Measurements from ENCODE around the gene SPO11. TPM values are rescaled to one million over a fixed set of nuclear protein-coding genes. Genes with fewer than 3 reads are reported as not detected.

The SPO11 gene
- total RNA-seq, 5 donors from 2014 or later (not counting 1 experiment from before 2014, with no cell fraction given): not detected

GRCh38 chr20:57370316-57370715, 40.7 kb downstream of the SPO11 start:
- ATAC-seq (replicated peaks in 1 of 4): no peak

DNA sequence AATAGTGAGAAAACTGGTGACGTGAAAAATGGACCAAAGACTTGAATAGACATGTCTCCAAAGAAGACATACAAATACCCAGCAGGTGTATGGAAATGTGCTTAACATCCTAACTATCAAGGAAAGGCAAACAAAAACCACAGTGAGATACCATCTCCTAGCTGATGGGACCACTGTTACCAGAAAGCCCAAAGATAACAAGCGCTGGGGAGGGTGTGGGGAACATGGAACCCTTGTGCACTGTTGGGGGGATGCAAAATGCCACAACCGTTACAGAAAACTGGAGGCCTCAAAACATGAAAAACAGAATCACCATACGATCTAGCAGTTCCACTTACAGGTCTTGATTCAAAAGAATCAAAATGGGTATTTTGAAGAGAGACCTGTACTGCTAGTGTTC, 41.8 kb downstream of the SPO11 start:
- no peak overlapping the region for H3K27ac Mint-ChIP-seq
- ATAC-seq (replicated peaks in 1 of 4): no peak
- CTCF ChIA-PET: no interaction called here

More at GRCh38 chr20:57370316-57370715, 40.7 kb downstream of the SPO11 start:
- H3K4me1 ChIP-seq (ENCODE audit: control insufficient read depth in 1 of 2, extremely low read depth in 1 of 2, insufficient read depth in 2 of 2, low read length in 2 of 2): peaks cover 0 to 11% of the 10 kb centered on the region in 2 experiments
- no peaks in the 10 kb centered on the region for H3K9me3 Mint-ChIP-seq
- no peak overlapping the region for H3K27ac ChIP-seq (ENCODE audit: low read length)
- 95% methylated on average over 8 of the region's 9 CpGs for WGBS (ENCODE audit: insufficient coverage)
- no peak for DNase-seq
- H3K27me3 Mint-ChIP-seq: no peaks in the 10 kb centered on the region
- H3K4me1 Mint-ChIP-seq: peaks cover 17 to 20% (median 19%) of the 10 kb centered on the region in 3 donors
- H3K4me3 Mint-ChIP-seq: no peak overlapping the region
- H3K36me3 ChIP-seq (ENCODE audit: control insufficient read depth in 2 of 2, extremely low read depth in 1 of 2, insufficient read depth in 1 of 2, low read length in 1 of 2): peaks cover 22 to 94% of the 10 kb centered on the region in 2 donors
- H3K36me3 Mint-ChIP-seq: peaks cover 74% of the 10 kb centered on the region
- H3K27ac Mint-ChIP-seq: no peak overlapping the region
- ChIA-PET CTCF (no interaction called here), POLR2A (no interaction called here)
- no peaks in the 10 kb centered on the region for H3K27me3 ChIP-seq (replicated peaks in 1 of 2; ENCODE audit: control insufficient read depth in 2 of 2, extremely low read depth in 1 of 2, insufficient read depth in 2 of 2, low read length in 1 of 2)
- H3K9me3 ChIP-seq: no peaks in the 10 kb centered on the region
- no peak overlapping the region for H3K4me3 ChIP-seq (ENCODE audit: control insufficient read depth in 1 of 2, extremely low read depth in 1 of 2, low read length in 1 of 2)

DNA sequence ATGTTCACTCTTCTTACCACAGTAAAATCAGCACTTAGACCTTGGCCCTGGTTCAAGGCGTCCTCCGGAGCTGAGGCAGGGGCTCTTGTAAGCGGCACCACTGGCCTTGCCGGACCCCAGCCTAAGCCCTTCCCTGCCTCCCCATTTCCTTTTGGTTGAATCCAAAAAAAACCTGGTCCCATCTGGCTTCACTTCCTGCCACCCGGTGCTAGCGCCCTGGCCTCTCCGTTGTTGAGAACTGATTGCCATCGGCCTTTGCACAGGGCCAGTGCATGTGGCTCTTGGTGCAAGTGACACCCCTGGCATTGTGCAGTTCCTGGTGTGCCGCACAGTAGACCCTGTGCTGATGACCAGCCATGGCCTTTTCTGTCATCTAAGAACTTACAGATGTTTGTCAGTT, 42.6 kb downstream of the SPO11 start:
- H3K27ac ChIP-seq (ENCODE audit: low read length): no peak overlapping the region
- no peaks in the 10 kb centered on the region for H3K9me3 ChIP-seq
- Mint-ChIP-seq H3K36me3 (peaks cover 75% of the 10 kb centered on the region), H3K9me3 (no peaks in the 10 kb centered on the region), H3K27me3 (no peaks in the 10 kb centered on the region), H3K4me3 (no peak overlapping the region), H3K27ac (no peak overlapping the region), H3K4me1 (peaks cover 22 to 28% (median 25%) of the 10 kb centered on the region in 3 donors)
- POLR2A ChIA-PET: no interaction called here
- 90% methylated on average over 9 of the region's 9 CpGs for WGBS (ENCODE audit: insufficient coverage)
- DNase-seq: no peak
- ATAC-seq (replicated peaks in 1 of 4): no peak
- no peak overlapping the region for H3K4me3 ChIP-seq (ENCODE audit: control insufficient read depth in 1 of 2, extremely low read depth in 1 of 2, low read length in 1 of 2)
- no peaks in the 10 kb centered on the region for H3K27me3 ChIP-seq (replicated peaks in 1 of 2; ENCODE audit: control insufficient read depth in 2 of 2, extremely low read depth in 1 of 2, insufficient read depth in 2 of 2, low read length in 1 of 2)
- CTCF ChIA-PET: interaction anchor here in 1 of 2 donors (1.2 kb wide), 1 partner anchor 12 kb away, joined by 3 read pairs; no protein-coding TSS in a partner anchor
- H3K4me1 ChIP-seq (ENCODE audit: control insufficient read depth in 1 of 2, extremely low read depth in 1 of 2, insufficient read depth in 2 of 2, low read length in 2 of 2): peaks cover 0 to 11% of the 10 kb centered on the region in 2 experiments
- H3K36me3 ChIP-seq (ENCODE audit: control insufficient read depth in 2 of 2, extremely low read depth in 1 of 2, insufficient read depth in 1 of 2, low read length in 1 of 2): peaks cover 20 to 94% of the 10 kb centered on the region in 2 donors

More for the DNA sequence above, 41.8 kb downstream of the SPO11 start:
- no peaks in the 10 kb centered on the region for H3K27me3 ChIP-seq (replicated peaks in 1 of 2; ENCODE audit: control insufficient read depth in 2 of 2, extremely low read depth in 1 of 2, insufficient read depth in 2 of 2, low read length in 1 of 2)
- no peaks in the 10 kb centered on the region for H3K9me3 Mint-ChIP-seq
- H3K36me3 Mint-ChIP-seq: peaks cover 75% of the 10 kb centered on the region
- no peak for DNase-seq
- POLR2A ChIA-PET: interaction anchor here in 1 of 2 donors (0.7 kb wide), 1 partner anchor 10 kb away, joined by 3 read pairs; no protein-coding TSS in a partner anchor
- peaks cover 21 to 94% of the 10 kb centered on the region in 2 donors for H3K36me3 ChIP-seq (ENCODE audit: control insufficient read depth in 2 of 2, extremely low read depth in 1 of 2, insufficient read depth in 1 of 2, low read length in 1 of 2)
- H3K4me3 Mint-ChIP-seq: no peak overlapping the region
- WGBS (ENCODE audit: insufficient coverage): 57% methylated on average over 1 of the region's 4 CpGs
- H3K27me3 Mint-ChIP-seq: no peaks in the 10 kb centered on the region
- H3K27ac ChIP-seq (ENCODE audit: low read length): no peak overlapping the region
- peaks cover 0 to 11% of the 10 kb centered on the region in 2 experiments for H3K4me1 ChIP-seq (ENCODE audit: control insufficient read depth in 1 of 2, extremely low read depth in 1 of 2, insufficient read depth in 2 of 2, low read length in 2 of 2)
- H3K9me3 ChIP-seq: no peaks in the 10 kb centered on the region
- H3K4me3 ChIP-seq (ENCODE audit: control insufficient read depth in 1 of 2, extremely low read depth in 1 of 2, low read length in 1 of 2): no peak overlapping the region
- peaks cover 22 to 28% (median 25%) of the 10 kb centered on the region in 3 donors for H3K4me1 Mint-ChIP-seq

GRCh38 chr20:57372581-57373350, 43.2 kb downstream of the SPO11 start:
- H3K36me3 Mint-ChIP-seq: peaks cover 78% of the 10 kb centered on the region
- H3K27ac Mint-ChIP-seq: no peak overlapping the region
- ChIA-PET POLR2A (interaction anchor here in 1 of 2 donors (0.6 kb wide), 1 partner anchor 810 kb away, joined by 3 read pairs; no protein-coding TSS in a partner anchor), CTCF (interaction anchor here in 1 of 2 donors (1.2 kb wide), 1 partner anchor 13 kb away, joined by 3 read pairs; no protein-coding TSS in a partner anchor)
- ATAC-seq (replicated peaks in 1 of 4) (no peak), DNase-seq (no peak)
- no peak overlapping the region for H3K4me3 Mint-ChIP-seq
- H3K36me3 ChIP-seq (ENCODE audit: control insufficient read depth in 2 of 2, extremely low read depth in 1 of 2, insufficient read depth in 1 of 2, low read length in 1 of 2): peaks cover 25 to 94% of the 10 kb centered on the region in 2 donors
- 95% methylated on average over 23 of the region's 25 CpGs for WGBS (ENCODE audit: insufficient coverage)
- H3K4me1 ChIP-seq (ENCODE audit: control insufficient read depth in 1 of 2, extremely low read depth in 1 of 2, insufficient read depth in 2 of 2, low read length in 2 of 2): peaks cover 0 to 11% of the 10 kb centered on the region in 2 experiments
- no peaks in the 10 kb centered on the region for H3K27me3 ChIP-seq (replicated peaks in 1 of 2; ENCODE audit: control insufficient read depth in 2 of 2, extremely low read depth in 1 of 2, insufficient read depth in 2 of 2, low read length in 1 of 2)
- H3K4me1 Mint-ChIP-seq: peaks cover 22 to 28% (median 25%) of the 10 kb centered on the region in 3 donors
- H3K27me3 Mint-ChIP-seq: no peaks in the 10 kb centered on the region
- no peaks in the 10 kb centered on the region for H3K9me3 ChIP-seq
- H3K27ac ChIP-seq (ENCODE audit: low read length): no peak overlapping the region
- H3K9me3 Mint-ChIP-seq: no peaks in the 10 kb centered on the region
- no peak overlapping the region for H3K4me3 ChIP-seq (ENCODE audit: control insufficient read depth in 1 of 2, extremely low read depth in 1 of 2, low read length in 1 of 2)

DNA sequence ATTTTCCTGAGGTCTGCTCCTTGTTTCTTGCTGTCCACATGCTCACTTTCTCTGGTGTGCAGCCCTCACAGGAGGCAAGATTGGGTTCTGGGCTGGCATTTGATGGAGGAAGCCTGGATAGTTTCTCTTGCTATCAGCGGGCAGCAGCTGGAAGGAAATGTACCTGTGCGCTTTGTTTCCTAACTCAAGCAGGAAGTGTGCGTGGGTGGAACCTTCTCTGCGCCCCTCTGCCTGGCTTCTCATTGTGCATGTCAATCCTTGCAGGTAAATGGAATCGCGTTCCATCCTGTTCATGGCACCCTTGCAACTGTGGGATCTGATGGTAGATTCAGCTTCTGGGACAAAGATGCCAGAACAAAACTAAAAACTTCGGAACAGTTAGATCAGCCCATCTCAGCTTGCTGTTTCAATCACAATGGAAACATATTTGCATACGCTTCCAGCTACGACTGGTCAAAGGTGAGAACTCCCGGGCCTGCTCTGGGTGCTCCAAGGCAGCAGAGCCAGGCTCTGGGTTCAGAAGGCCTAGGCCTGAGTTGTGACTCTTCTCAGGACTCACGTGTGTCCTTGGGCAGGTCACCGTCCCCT, 44.8 kb downstream of the SPO11 start:
- Histone ChIP-seq H3K4me1 (ENCODE audit: control insufficient read depth in 1 of 2, extremely low read depth in 1 of 2, insufficient read depth in 2 of 2, low read length in 2 of 2) (peaks cover 0 to 11% of the 10 kb centered on the region in 2 experiments), H3K27ac (ENCODE audit: low read length) (no peak overlapping the region), H3K36me3 (ENCODE audit: control insufficient read depth in 2 of 2, extremely low read depth in 1 of 2, insufficient read depth in 1 of 2, low read length in 1 of 2) (peaks cover 26 to 92% of the 10 kb centered on the region in 2 donors), H3K27me3 (replicated peaks in 1 of 2; ENCODE audit: control insufficient read depth in 2 of 2, extremely low read depth in 1 of 2, insufficient read depth in 2 of 2, low read length in 1 of 2) (no peaks in the 10 kb centered on the region), H3K9me3 (no peaks in the 10 kb centered on the region), H3K4me3 (ENCODE audit: control insufficient read depth in 1 of 2, extremely low read depth in 1 of 2, low read length in 1 of 2) (no peak overlapping the region)
- Mint-ChIP-seq H3K4me1 (peaks cover 22 to 28% (median 25%) of the 10 kb centered on the region in 3 donors), H3K27ac (peak overlapping the region; percentile 34 to 73), H3K9me3 (no peaks in the 10 kb centered on the region), H3K4me3 (peak overlapping the region in 1 of 3 donors; percentile 33), H3K36me3 (peaks cover 75% of the 10 kb centered on the region), H3K27me3 (no peaks in the 10 kb centered on the region)
- ATAC-seq (replicated peaks in 1 of 4): peak in 2 of 4 experiments; percentile 46 to 50
- POLR2A ChIA-PET: interaction anchor here in 1 of 2 donors (0.7 kb wide), 1 partner anchor 25 kb away, joined by 3 read pairs; no protein-coding TSS in a partner anchor
- CTCF ChIA-PET: no interaction called here
- DNase-seq: no peak
- 47% methylated on average over 12 of the region's 12 CpGs for WGBS (ENCODE audit: insufficient coverage)

GRCh38 chr20:57374931-57375651, 45.5 kb downstream of the SPO11 start:
- Histone ChIP-seq H3K27me3 (replicated peaks in 1 of 2; ENCODE audit: control insufficient read depth in 2 of 2, extremely low read depth in 1 of 2, insufficient read depth in 2 of 2, low read length in 1 of 2) (no peaks in the 10 kb centered on the region), H3K27ac (ENCODE audit: low read length) (no peak overlapping the region), H3K36me3 (ENCODE audit: control insufficient read depth in 2 of 2, extremely low read depth in 1 of 2, insufficient read depth in 1 of 2, low read length in 1 of 2) (peaks cover 19 to 89% of the 10 kb centered on the region in 2 donors), H3K4me1 (ENCODE audit: control insufficient read depth in 1 of 2, extremely low read depth in 1 of 2, insufficient read depth in 2 of 2, low read length in 2 of 2) (peaks cover 0 to 11% of the 10 kb centered on the region in 2 experiments), H3K9me3 (no peaks in the 10 kb centered on the region), H3K4me3 (ENCODE audit: control insufficient read depth in 1 of 2, extremely low read depth in 1 of 2, low read length in 1 of 2) (no peak overlapping the region)
- Mint-ChIP-seq H3K9me3 (no peaks in the 10 kb centered on the region), H3K27ac (peak overlapping the region in 1 of 2 donors; percentile 61), H3K4me3 (no peak overlapping the region), H3K4me1 (peaks cover 22 to 28% (median 25%) of the 10 kb centered on the region in 3 donors), H3K36me3 (peaks cover 72% of the 10 kb centered on the region), H3K27me3 (no peaks in the 10 kb centered on the region)
- no peak for DNase-seq
- WGBS (ENCODE audit: insufficient coverage): 99% methylated on average over 9 of the region's 14 CpGs
- ChIA-PET POLR2A (interaction anchor here in 1 of 2 donors (0.7 kb wide), 1 partner anchor 25 kb away, joined by 3 read pairs; no protein-coding TSS in a partner anchor), CTCF (interaction anchor here in 1 of 2 donors (0.6 kb wide), 1 partner anchor 871 kb away, joined by 3 read pairs; no protein-coding TSS in a partner anchor)
- no peak for ATAC-seq (replicated peaks in 1 of 4)
